C4-2B (cell line): ENCODE results near the gene INS.

ENCODE experiments used
- H3K27ac ChIP-seq: fragments of 450-650 bp; 2 replicates; pipeline ENCODE4 v1.5.1; 2017
- ZFX ChIP-seq: fragments of 450-650 bp; IDR thresholded peaks from 2 replicates; pipeline ENCODE4 v1.6.1; 2017
- TF ChIP-seq, protein P1 (sequence below): fragments of 450-650 bp; conservative IDR thresholded peaks from 2 replicates; pipeline ENCODE4 v1.5.1; 2017; ENCODE audit warnings: mild to moderate bottlenecking

Gene INS

DNA sequence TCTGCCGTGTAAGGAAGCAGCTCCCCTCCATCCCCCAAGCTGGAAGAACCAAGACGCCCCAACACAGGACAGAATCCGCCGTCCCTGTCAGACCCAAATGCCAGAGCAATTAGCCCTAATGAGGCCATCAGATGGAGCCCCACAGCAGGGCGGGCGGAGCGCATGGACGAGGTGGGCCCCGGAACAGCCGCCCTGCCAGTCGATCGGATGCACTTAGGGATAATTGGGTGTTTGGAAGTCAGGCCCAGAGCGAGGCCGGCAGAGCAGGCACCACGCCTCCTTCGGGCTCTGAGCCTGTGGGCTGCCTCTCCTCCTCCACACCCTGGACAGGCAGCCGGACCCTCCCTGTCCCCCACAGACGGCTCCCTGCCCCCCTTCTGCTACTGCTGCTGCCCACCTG lies 16.1 kb upstream of the INS start:
- H3K27ac ChIP-seq, result no peak overlapping the region
- TF ChIP-seq, protein P1, sequence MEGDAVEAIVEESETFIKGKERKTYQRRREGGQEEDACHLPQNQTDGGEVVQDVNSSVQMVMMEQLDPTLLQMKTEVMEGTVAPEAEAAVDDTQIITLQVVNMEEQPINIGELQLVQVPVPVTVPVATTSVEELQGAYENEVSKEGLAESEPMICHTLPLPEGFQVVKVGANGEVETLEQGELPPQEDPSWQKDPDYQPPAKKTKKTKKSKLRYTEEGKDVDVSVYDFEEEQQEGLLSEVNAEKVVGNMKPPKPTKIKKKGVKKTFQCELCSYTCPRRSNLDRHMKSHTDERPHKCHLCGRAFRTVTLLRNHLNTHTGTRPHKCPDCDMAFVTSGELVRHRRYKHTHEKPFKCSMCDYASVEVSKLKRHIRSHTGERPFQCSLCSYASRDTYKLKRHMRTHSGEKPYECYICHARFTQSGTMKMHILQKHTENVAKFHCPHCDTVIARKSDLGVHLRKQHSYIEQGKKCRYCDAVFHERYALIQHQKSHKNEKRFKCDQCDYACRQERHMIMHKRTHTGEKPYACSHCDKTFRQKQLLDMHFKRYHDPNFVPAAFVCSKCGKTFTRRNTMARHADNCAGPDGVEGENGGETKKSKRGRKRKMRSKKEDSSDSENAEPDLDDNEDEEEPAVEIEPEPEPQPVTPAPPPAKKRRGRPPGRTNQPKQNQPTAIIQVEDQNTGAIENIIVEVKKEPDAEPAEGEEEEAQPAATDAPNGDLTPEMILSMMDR, result no peak
- no peak for TF ChIP-seq ZFX

DNA sequence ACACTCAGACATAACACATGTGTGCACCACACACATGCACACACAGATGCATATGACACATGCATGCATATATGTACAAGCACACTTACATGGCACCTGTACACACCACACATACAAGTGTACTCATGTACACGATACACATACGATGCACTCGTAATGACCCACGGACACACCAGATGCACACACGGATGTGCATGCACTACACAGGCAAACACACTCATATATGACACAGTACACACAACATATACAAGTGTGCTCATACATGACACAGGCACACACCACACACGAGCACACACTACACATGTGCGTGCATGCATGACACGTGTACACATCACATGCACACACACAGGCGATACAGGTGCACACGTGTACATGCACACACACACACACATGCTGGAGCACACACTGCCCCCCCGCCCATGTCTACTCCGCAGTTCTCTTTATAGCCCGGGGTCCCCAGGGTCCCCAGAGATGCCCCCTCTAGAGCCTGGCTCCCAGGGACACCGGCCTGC lies 15.4 kb upstream of the INS start:
- no peak for TF ChIP-seq ZFX
- TF ChIP-seq, protein P1, result no peak
- no peak overlapping the region for H3K27ac ChIP-seq

DNA sequence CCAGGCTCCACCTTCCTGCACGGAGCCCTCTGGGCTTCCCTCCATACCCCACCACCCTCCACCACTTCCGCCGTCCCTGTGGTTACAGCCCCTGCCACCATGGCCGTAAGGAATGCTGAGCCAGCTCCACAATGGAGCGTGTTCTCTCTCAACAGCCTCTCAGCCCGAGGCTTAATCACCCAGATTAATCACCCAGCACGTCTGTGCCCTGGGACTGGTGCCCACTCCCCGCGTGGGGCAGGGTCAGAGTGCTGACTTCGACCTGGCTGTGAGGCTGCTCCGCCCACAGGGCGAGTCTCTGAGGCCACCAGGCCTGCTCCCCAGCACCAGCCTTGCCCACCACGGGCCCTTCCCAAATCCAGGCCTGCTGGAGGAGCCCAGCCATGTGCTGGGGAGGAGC lies 14.7 kb upstream of the INS start:
- TF ChIP-seq, protein P1, result no peak
- TF ChIP-seq ZFX, result no peak

DNA sequence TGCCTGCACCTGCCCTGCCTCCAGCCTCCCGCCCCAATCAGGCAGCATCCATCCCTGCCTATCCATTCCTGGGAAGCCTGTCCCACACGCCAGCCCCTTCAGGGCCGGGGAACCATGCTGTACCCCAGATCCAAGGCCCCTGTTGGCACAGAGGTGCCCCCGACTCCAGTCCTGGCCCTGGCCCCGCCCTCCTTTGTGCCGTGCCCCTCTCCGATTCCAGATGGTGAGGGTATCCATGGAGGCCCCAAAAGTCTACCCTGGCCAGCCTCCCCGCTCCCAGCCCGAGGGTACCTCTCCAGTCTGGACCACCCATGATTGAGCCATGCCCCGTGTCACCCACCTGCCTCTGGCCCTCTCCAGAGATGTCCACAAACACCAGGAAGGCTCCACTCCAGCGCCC lies 13.4 kb upstream of the INS start:
- no peak for TF ChIP-seq ZFX
- TF ChIP-seq, protein P1, result no peak
- no peak overlapping the region for H3K27ac ChIP-seq

More for the DNA sequence above, 14.7 kb upstream of the INS start:
- H3K27ac ChIP-seq, result no peak overlapping the region

DNA sequence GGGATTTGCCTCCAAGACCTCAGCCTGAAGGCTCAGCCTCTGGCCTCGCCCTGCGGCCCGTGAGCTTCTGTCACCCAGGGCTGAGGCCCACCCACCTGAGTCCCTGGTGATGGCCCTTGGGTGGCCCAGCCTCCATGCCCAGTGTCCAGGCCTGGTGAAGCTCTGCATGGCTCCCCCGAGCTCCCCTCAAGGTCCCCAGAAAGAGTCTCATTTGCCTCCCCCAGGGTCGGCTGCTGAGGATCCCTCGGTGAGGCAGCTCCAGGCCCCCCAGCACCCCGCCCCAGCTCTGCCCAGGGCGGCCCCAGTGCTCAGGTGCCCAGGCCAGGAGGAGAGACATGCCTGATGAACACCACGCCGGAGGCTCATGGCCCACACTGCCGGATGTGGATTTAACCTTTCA lies 12.8 kb upstream of the INS start:
- no peak overlapping the region for H3K27ac ChIP-seq
- TF ChIP-seq, protein P1, result no peak
- TF ChIP-seq ZFX, result no peak

DNA sequence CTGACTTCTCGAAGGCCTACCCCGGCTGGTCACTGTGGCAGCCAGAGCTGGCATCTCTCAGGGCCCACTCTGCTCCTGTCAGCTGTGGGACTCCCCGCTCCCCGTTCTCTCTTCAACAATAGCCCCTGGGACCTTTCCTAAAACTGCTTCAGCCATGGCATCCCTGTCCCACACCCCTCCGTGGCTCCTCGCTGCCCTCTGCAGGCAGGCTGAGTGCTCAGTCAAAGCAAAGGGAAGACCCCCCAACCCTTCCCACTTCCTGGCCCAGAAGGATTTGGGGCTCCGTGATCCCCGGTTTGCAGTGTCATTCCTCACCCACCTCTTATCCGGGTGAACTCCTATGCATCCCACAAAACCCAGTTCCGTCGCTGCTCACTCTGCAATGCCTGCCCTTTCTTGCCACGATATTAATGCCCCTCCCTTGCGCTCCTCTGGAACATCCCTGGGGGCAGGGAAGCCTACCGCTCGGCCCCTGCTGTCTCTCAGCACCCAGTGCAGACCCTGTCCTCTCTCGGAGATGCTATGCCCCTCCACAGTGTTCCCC lies 12.2 kb upstream of the INS start:
- no peak overlapping the region for H3K27ac ChIP-seq
- no peak for TF ChIP-seq ZFX
- TF ChIP-seq, protein P1, result no peak; the same call in 1 of the 2 replicates

DNA sequence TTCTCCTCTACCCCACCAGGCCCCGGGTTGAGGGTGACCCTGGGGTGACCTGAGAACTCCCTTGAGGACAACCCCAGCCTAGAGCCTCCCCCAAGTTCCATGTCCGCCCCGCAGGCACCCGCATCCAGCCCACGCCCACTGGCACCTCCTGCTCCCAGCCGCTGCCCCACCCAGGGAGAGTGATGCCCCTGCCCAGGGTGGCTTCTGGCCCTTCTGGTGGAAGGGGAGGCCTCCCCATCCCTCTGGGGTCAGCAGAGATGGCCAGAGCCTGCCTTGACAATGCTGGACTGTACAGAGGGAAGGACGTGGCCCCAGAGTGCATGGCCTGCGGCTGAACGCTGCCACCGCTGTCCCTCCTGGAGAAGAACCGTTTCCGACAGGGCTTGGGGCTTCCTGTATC lies 11.7 kb upstream of the INS start:
- H3K27ac ChIP-seq, result no peak overlapping the region
- TF ChIP-seq, protein P1, result no peak
- no peak for TF ChIP-seq ZFX
